IMR-90 (cell line): ENCODE data around the gene GPR183. TPM values are rescaled to one million over a fixed set of nuclear protein-coding genes. Genes with fewer than 3 reads are reported as not detected.

Source experiments
- ATAC-seq: fragments of 200-7000 bp; cut with Tn5 transposase; 2 replicates; pipeline ENCODE4 v1.9.1; 2020; ENCODE audit warnings: low read depth, mild to moderate bottlenecking, moderate library complexity
- BruUV-seq: library from RNA; stranded (reverse); fragments of 400-500 nt; replicated peaks from 2 replicates; lab custom pipeline; 2021; lab: Mats Ljungman, UMichigan
- CTCF ChIA-PET: fragments of 300-600 bp; formaldehyde crosslinking; extraction: SDS; loops from one replicate; lab custom pipeline; 2021; ENCODE audit warnings: antibody characterized with exemption; lab: Yijun Ruan, JAX
- POLR2A ChIA-PET: fragments of 300-600 bp; sonication (Branson Sonifier 250); formaldehyde crosslinking; loops from one replicate; lab custom pipeline; 2022; ENCODE audit warnings: antibody characterized with exemption; ENCODE audit not compliant: unreplicated experiment; lab: Charles Lee
- DNase-seq: peaks from one replicate; pipeline ENCODE4 v3.0.0; 2013
- H2AFZ ChIP-seq: replicated peaks from 2 replicates; pipeline ENCODE3; 2013; ENCODE audit warnings: low read length, mild to moderate bottlenecking; ENCODE audit not compliant: poor library complexity
- H2AK5ac ChIP-seq: 2 replicates; pipeline ENCODE4 v1.6.1; 2013; ENCODE audit warnings: low read depth, low read length, inconsistent platforms
- H2AK9ac ChIP-seq: replicated peaks from 2 replicates; pipeline ENCODE3; 2013; ENCODE audit warnings: mild to moderate bottlenecking, low read depth, low read length, moderate library complexity; ENCODE audit not compliant: poor library complexity
- H2BK120ac ChIP-seq: 2 replicates; pipeline ENCODE4 v1.6.1; 2013; ENCODE audit warnings: low read depth, low read length, inconsistent platforms
- H2BK15ac ChIP-seq: 3 replicates; pipeline ENCODE4 v1.6.1; 2013; ENCODE audit warnings: low read depth, low read length, inconsistent platforms
- H2BK20ac ChIP-seq: 2 replicates; pipeline ENCODE4 v1.6.1; 2013; ENCODE audit warnings: low read depth, mild to moderate bottlenecking, inconsistent platforms, low read length, moderate library complexity
- H2BK5ac ChIP-seq: 2 replicates; pipeline ENCODE4 v1.6.1; 2013; ENCODE audit warnings: mild to moderate bottlenecking, low read depth, low read length, inconsistent platforms; ENCODE audit not compliant: poor library complexity, severe bottlenecking
- H3K14ac ChIP-seq: replicated peaks from 2 replicates; pipeline ENCODE4 v1.6.1; 2013; ENCODE audit warnings: low read depth, low read length, inconsistent platforms
- H3K18ac ChIP-seq: 2 replicates; pipeline ENCODE4 v1.6.1; 2013; ENCODE audit warnings: low read depth, low read length, control low read depth
- H3K23ac ChIP-seq: 2 replicates; pipeline ENCODE4 v1.6.1; 2013; ENCODE audit warnings: low read depth, low read length, inconsistent platforms
- H3K27ac ChIP-seq: 2 replicates; pipeline ENCODE4 v1.5.1; 2013; ENCODE audit warnings: mild to moderate bottlenecking, control low read depth, low read length; ENCODE audit not compliant: insufficient read depth
- H3K27me3 ChIP-seq: 2 replicates; pipeline ENCODE4 v1.6.1; 2013; ENCODE audit warnings: low read length; ENCODE audit not compliant: control insufficient read depth, insufficient read depth
- H3K36me3 ChIP-seq: 2 replicates; pipeline ENCODE4 v1.6.1; 2013; ENCODE audit warnings: low read length, mixed read lengths; ENCODE audit not compliant: control insufficient read depth, insufficient read depth
- H3K4ac ChIP-seq: 2 replicates; pipeline ENCODE4 v1.6.1; 2013; ENCODE audit warnings: low read depth, low read length, inconsistent platforms
- H3K4me1 ChIP-seq: 2 replicates; pipeline ENCODE4 v1.6.1; 2013; ENCODE audit warnings: low read length, mixed read lengths; ENCODE audit not compliant: control insufficient read depth, insufficient read depth
- H3K4me2 ChIP-seq: 2 replicates; pipeline ENCODE4 v1.6.1; 2013; ENCODE audit warnings: low read depth, mild to moderate bottlenecking, control low read depth, low read length, moderate library complexity
- H3K4me3 ChIP-seq: 2 replicates; pipeline ENCODE4 v1.5.1; 2013; ENCODE audit warnings: low read depth, mild to moderate bottlenecking, control low read depth, low read length, moderate library complexity; ENCODE audit not compliant: insufficient read depth
- H3K56ac ChIP-seq: 2 replicates; pipeline ENCODE4 v1.6.1; 2013; ENCODE audit warnings: low read length, inconsistent platforms; ENCODE audit not compliant: insufficient read depth; ENCODE audit errors: extremely low read depth
- H3K79me1 ChIP-seq, 2 experiments: 2 replicates each; pipeline ENCODE4 v1.6.1; 2013; ENCODE audit warnings: low read length in 2 of 2, inconsistent platforms in 1 of 2, low read depth in 1 of 2
- H3K9ac ChIP-seq: 2 replicates; pipeline ENCODE4 v1.6.1; 2013; ENCODE audit warnings: low read depth, low read length, control low read depth
- H3K9me1 ChIP-seq: 2 replicates; pipeline ENCODE4 v1.6.1; 2013; ENCODE audit warnings: low read length, inconsistent platforms; ENCODE audit not compliant: insufficient read depth
- H3K9me3 ChIP-seq: 2 replicates; pipeline ENCODE4 v1.6.1; 2013; ENCODE audit warnings: low read length; ENCODE audit not compliant: control insufficient read depth, insufficient read depth
- H4K20me1 ChIP-seq: 2 replicates; pipeline ENCODE4 v1.6.1; 2013; ENCODE audit warnings: low read length, inconsistent platforms; ENCODE audit not compliant: insufficient read depth
- H4K5ac ChIP-seq: 2 replicates; pipeline ENCODE4 v1.6.1; 2013; ENCODE audit warnings: mild to moderate bottlenecking, low read depth, low read length, control low read depth
- H4K8ac ChIP-seq, 2 experiments: 2 replicates each; pipeline ENCODE4 v1.6.1; 2013; ENCODE audit warnings: low read depth in 2 of 2, low read length in 2 of 2, control low read depth in 1 of 2, inconsistent platforms in 1 of 2
- H4K91ac ChIP-seq: 2 replicates; pipeline ENCODE4 v1.6.1; 2013; ENCODE audit warnings: low read depth, low read length, inconsistent platforms; ENCODE audit not compliant: insufficient read depth
- BHLHE40 ChIP-seq: fragments of 150-350 bp; IDR thresholded peaks from 2 replicates; pipeline ENCODE4 v1.6.1; 2016; ENCODE audit warnings: mild to moderate bottlenecking, low read depth, low read length
- CEBPB ChIP-seq: IDR thresholded peaks from 2 replicates; pipeline ENCODE4 v1.6.1; 2012; ENCODE audit warnings: low read depth, low read length, improper control_type of control experiment
- CHD1 ChIP-seq: IDR thresholded peaks from 2 replicates; pipeline ENCODE4 v1.6.1; 2012; ENCODE audit warnings: low read depth, low read length, improper control_type of control experiment
- FOS ChIP-seq: fragments of 150-350 bp; IDR thresholded peaks from 2 replicates; pipeline ENCODE4 v1.6.1; 2016; ENCODE audit warnings: low read depth, low read length
- MAFK ChIP-seq: IDR thresholded peaks from 2 replicates; pipeline ENCODE4 v1.6.1; 2012; ENCODE audit warnings: low read depth, low read length, improper control_type of control experiment
- MAZ ChIP-seq: IDR thresholded peaks from 2 replicates; pipeline ENCODE4 v1.6.1; 2012; ENCODE audit warnings: low read depth, mild to moderate bottlenecking, low read length, improper control_type of control experiment, moderate library complexity, borderline replicate concordance
- MXI1 ChIP-seq: IDR thresholded peaks from 2 replicates; pipeline ENCODE4 v1.6.1; 2012; ENCODE audit warnings: low read depth, mild to moderate bottlenecking, low read length, moderate library complexity, borderline replicate concordance
- NFE2L2 ChIP-seq: fragments of 150-350 bp; IDR thresholded peaks from 2 replicates; pipeline ENCODE4 v1.6.1; 2016; ENCODE audit warnings: low read depth, mild to moderate bottlenecking, low read length
- POLR2A ChIP-seq: IDR thresholded peaks from 2 replicates; pipeline ENCODE4 v1.6.1; 2012; ENCODE audit warnings: mild to moderate bottlenecking, low read depth, low read length
- RAD21 ChIP-seq: IDR thresholded peaks from 2 replicates; pipeline ENCODE4 v1.6.1; 2012; ENCODE audit warnings: low read length, improper control_type of control experiment
- RCOR1 ChIP-seq: IDR thresholded peaks from 2 replicates; pipeline ENCODE4 v1.6.1; 2012; ENCODE audit warnings: mild to moderate bottlenecking, low read length, improper control_type of control experiment; ENCODE audit not compliant: insufficient replicate concordance
- RFX5 ChIP-seq: IDR thresholded peaks from 2 replicates; pipeline ENCODE4 v1.8.0; 2012; ENCODE audit warnings: low read depth, mild to moderate bottlenecking, low read length, moderate library complexity
- SMC3 ChIP-seq: fragments of 150-350 bp; IDR thresholded peaks from 2 replicates; pipeline ENCODE4 v1.6.1; 2016; ENCODE audit warnings: low read depth, mild to moderate bottlenecking, antibody characterized with exemption, low read length, moderate library complexity
- WGBS, 2 experiments: methylation state at CpG; one replicate each; pipeline versions ENCODE4 v1.1.5 to v1.1.7; 2013; ENCODE audit warnings: missing lambda C conversion rate in 2 of 2; ENCODE audit not compliant: insufficient read length in 1 of 2; ENCODE audit errors: extremely low coverage in 2 of 2; 5-methylcytosine and 5-hydroxymethylcytosine counted together
- dilution Hi-C: fragments of 300-500 bp; cut with HindIII; formaldehyde crosslinking; loops from one replicate; pipeline ENCODE4 v1.14.3; 2018; ENCODE audit warnings: low sequenced_read_pairs; ENCODE audit not compliant: unreplicated experiment
- in situ Hi-C: fragments of 300-500 bp; cut with MboI; formaldehyde crosslinking; loops from 3 replicates; pipeline ENCODE4 v1.14.3; 2019; ENCODE audit warnings: low sequenced_read_pairs, inconsistent platforms, mixed read lengths
- intact Hi-C: fragments of 100-400 bp; cut with micrococcal nuclease; formaldehyde crosslinking; loops from 2 replicates; pipeline ENCODE4 v1.10.0; 2022
- polyA plus RNA-seq, 3 experiments: library from polyadenylated mRNA; depleted of rRNA; stranded (reverse); fragments of >200 nt; gene quantifications; 2 replicates each; pipeline ENCODE4 v1.2.3, GENCODE V29; 2012; ENCODE audit warnings: low replicate concordance in 1 of 3
- total RNA-seq: library from RNA; depleted of rRNA; stranded (reverse); fragments of >200 nt; gene quantifications from 2 replicates; pipeline ENCODE4 v1.2.3, GENCODE V29; 2012
- TF ChIP-seq, protein P1 (sequence below): fragments of 150-350 bp; IDR thresholded peaks from 2 replicates; pipeline ENCODE4 v1.6.1; 2017; ENCODE audit warnings: mild to moderate bottlenecking, antibody characterized with exemption, low read length, low read depth
- TF ChIP-seq, protein P2 (sequence below): fragments of 150-350 bp; IDR thresholded peaks from 2 replicates; pipeline ENCODE4 v1.6.1; 2016; ENCODE audit warnings: low read depth, mild to moderate bottlenecking, low read length, moderate library complexity, borderline replicate concordance
- TF ChIP-seq, protein P3 (sequence below): conservative IDR thresholded peaks from 2 replicates; pipeline ENCODE4 v1.5.1; 2012; ENCODE audit warnings: mild to moderate bottlenecking, low read depth, low read length, improper control_type of control experiment

The GPR183 gene
- total and polyA plus RNA-seq, 2 of the 4 experiments (the other 2 are of a cell fraction) = 0.18 to 0.31 TPM

GRCh38 chr13:99260216-99260615 is 47.0 kb downstream of the GPR183 start:
- H3K56ac ChIP-seq = no peak overlapping the region
- no peak overlapping the region for H2BK15ac ChIP-seq
- H4K20me1 ChIP-seq = no peaks in the 10 kb centered on the region; the same call in 1 of the 2 replicates
- H3K9ac ChIP-seq = no peak overlapping the region
- H3K4ac ChIP-seq = no peak overlapping the region
- H2AK5ac ChIP-seq = no peak overlapping the region
- H3K27ac ChIP-seq = no peak overlapping the region
- no peak for TF ChIP-seq POLR2A
- TF ChIP-seq, protein P1, sequence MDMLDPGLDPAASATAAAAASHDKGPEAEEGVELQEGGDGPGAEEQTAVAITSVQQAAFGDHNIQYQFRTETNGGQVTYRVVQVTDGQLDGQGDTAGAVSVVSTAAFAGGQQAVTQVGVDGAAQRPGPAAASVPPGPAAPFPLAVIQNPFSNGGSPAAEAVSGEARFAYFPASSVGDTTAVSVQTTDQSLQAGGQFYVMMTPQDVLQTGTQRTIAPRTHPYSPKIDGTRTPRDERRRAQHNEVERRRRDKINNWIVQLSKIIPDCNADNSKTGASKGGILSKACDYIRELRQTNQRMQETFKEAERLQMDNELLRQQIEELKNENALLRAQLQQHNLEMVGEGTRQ = no peak
- no peak for TF ChIP-seq MXI1
- no peak for TF ChIP-seq MAZ
- TF ChIP-seq, protein P2, sequence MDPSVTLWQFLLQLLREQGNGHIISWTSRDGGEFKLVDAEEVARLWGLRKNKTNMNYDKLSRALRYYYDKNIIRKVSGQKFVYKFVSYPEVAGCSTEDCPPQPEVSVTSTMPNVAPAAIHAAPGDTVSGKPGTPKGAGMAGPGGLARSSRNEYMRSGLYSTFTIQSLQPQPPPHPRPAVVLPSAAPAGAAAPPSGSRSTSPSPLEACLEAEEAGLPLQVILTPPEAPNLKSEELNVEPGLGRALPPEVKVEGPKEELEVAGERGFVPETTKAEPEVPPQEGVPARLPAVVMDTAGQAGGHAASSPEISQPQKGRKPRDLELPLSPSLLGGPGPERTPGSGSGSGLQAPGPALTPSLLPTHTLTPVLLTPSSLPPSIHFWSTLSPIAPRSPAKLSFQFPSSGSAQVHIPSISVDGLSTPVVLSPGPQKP = no peak
- TF ChIP-seq NFE2L2 = no peak
- TF ChIP-seq, protein P3, sequence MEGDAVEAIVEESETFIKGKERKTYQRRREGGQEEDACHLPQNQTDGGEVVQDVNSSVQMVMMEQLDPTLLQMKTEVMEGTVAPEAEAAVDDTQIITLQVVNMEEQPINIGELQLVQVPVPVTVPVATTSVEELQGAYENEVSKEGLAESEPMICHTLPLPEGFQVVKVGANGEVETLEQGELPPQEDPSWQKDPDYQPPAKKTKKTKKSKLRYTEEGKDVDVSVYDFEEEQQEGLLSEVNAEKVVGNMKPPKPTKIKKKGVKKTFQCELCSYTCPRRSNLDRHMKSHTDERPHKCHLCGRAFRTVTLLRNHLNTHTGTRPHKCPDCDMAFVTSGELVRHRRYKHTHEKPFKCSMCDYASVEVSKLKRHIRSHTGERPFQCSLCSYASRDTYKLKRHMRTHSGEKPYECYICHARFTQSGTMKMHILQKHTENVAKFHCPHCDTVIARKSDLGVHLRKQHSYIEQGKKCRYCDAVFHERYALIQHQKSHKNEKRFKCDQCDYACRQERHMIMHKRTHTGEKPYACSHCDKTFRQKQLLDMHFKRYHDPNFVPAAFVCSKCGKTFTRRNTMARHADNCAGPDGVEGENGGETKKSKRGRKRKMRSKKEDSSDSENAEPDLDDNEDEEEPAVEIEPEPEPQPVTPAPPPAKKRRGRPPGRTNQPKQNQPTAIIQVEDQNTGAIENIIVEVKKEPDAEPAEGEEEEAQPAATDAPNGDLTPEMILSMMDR = no peak
- TF ChIP-seq SMC3 = no peak
- TF ChIP-seq BHLHE40 = no peak
- no peak for TF ChIP-seq CEBPB
- TF ChIP-seq RAD21 = no peak
- no peak for TF ChIP-seq MAFK
- no peak for TF ChIP-seq RCOR1
- no peak for TF ChIP-seq CHD1
- TF ChIP-seq RFX5 = no peak
- TF ChIP-seq FOS = no peak
- ChIA-PET POLR2A (no interaction called here), CTCF (interaction anchor here (1.0 kb wide), 1 partner anchor 83 kb away, joined by 3 read pairs; no protein-coding TSS in a partner anchor)
- H3K4me1 ChIP-seq = peaks cover 4% of the 10 kb centered on the region; the same call in 1 of the 2 replicates
- BruUV-seq = no TSS peak
- no peak overlapping the region for H4K8ac ChIP-seq
- DNase-seq (peak; percentile 3), ATAC-seq (no peak)
- H3K23ac ChIP-seq = no peak overlapping the region
- no peak overlapping the region for H2BK5ac ChIP-seq
- peaks cover 3% of the 10 kb centered on the region; the same call in 1 of the 2 replicates for H3K9me1 ChIP-seq
- no peak overlapping the region for H3K18ac ChIP-seq
- no peaks in the 10 kb centered on the region for H3K9me3 ChIP-seq
- H3K27me3 ChIP-seq = no peaks in the 10 kb centered on the region
- H2AFZ ChIP-seq = no peak overlapping the region
- no peak overlapping the region for H2BK120ac ChIP-seq
- no peak overlapping the region for H4K91ac ChIP-seq
- peaks cover 5% of the 10 kb centered on the region for H3K36me3 ChIP-seq
- H3K79me1 ChIP-seq = peaks cover 3 to 4% of the 10 kb centered on the region in 2 experiments; a peak in 2 of 4 replicates
- H3K4me2 ChIP-seq = no peak overlapping the region
- H4K5ac ChIP-seq = no peak overlapping the region
- no peak overlapping the region for H3K14ac ChIP-seq
- H2AK9ac ChIP-seq = no peak overlapping the region
- H2BK20ac ChIP-seq = no peak overlapping the region
- no CpG with 5 or more reads among the region's 5 CpGs for WGBS, 2 experiments
- intact Hi-C loops (loop anchor here (10.0 kb wide), 2 partner anchors 175 to 415 kb away; no protein-coding TSS in a partner anchor), dilution Hi-C loops (no loop called here), in situ Hi-C loops (loop anchor here (5.0 kb wide), 1 partner anchor 83 kb away; no protein-coding TSS in a partner anchor)
- H3K4me3 ChIP-seq = no peak overlapping the region
